Activated T-cell treated with anti-CD3 and anti-CD28 coated beads for 1 hour (primary cell): ENCODE data around the gene SRSF5.

Experiments
- DNase-seq: peaks from one replicate; pipeline ENCODE4 v3.0.0-alpha.2; 2020; ENCODE audit warnings: low read depth

The SRSF5 gene

DNA sequence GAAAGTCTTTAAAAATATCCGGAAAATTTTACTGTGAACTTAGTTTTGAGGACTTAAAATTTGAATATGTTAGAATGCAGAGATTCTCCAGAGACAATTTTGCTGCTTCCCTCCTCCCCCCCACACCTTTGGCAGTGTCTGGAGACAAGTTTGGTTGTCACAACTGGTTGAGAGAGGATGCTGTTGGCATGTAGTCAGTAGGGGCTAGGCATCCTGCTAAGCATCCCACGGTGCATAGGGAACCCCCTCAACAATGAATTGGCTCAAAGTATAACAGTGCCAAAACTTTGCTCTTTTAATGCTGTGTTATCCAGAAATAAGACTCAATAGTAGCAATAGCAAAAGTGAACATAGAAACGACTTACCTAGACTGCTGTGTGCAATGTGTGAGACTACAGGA lies 3.6 kb downstream of the SRSF5 start:
- no peak for DNase-seq

GRCh38 chr14:69771136-69771535 lies 4.2 kb downstream of the SRSF5 start:
- no peak for DNase-seq

DNA sequence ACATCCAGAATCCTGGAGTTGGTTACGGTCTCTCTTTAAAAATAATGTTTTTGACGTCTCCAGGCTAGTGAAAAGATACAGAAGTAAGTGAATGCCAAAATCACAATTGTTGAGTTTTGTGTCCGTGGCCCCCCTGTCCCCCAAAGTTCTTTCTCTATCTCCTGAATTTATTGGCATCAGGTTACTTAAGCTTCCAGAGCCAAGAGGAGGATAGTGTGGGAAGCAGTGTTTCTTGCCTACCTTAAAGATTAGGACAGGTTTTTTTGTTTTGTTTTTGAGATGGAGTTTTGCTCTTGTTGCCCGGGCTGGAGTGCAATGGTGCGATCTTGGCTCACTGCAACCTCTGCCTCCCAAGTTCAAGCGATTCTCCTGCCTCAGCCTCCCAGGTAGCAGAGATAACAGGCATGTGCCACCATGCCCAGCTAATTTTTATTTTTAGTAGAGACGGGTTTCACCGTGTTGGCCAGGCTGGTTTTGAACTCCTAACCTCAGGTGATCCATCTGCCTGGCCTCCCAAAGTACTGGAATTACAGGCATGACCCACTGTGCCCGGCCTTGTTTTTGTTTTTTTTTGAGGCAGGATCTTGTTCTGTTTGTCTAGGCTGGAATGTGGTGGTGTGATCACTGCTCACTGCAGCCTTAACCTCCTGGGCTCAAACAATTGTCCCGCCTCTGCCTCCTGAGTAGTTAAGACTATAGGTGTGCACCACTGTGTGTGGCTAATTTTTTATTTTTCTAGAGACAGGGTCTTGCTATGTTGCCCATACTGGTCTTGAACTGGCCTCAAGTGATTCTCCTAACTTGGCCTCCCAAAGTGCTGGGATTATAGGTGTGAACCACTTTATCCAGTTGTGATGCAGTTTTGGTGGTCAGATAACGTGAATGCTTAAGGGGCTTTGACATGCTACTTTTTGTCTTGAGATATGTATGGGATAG lies 5.4 kb downstream of the SRSF5 start:
- no peak for DNase-seq

GRCh38 chr14:69773571-69774276 lies 6.8 kb downstream of the SRSF5 start:
- no peak for DNase-seq

- no peak for DNase-seq
Measured at GRCh38 chr14:69775012-69775411, 8.1 kb downstream of the SRSF5 start.

DNA sequence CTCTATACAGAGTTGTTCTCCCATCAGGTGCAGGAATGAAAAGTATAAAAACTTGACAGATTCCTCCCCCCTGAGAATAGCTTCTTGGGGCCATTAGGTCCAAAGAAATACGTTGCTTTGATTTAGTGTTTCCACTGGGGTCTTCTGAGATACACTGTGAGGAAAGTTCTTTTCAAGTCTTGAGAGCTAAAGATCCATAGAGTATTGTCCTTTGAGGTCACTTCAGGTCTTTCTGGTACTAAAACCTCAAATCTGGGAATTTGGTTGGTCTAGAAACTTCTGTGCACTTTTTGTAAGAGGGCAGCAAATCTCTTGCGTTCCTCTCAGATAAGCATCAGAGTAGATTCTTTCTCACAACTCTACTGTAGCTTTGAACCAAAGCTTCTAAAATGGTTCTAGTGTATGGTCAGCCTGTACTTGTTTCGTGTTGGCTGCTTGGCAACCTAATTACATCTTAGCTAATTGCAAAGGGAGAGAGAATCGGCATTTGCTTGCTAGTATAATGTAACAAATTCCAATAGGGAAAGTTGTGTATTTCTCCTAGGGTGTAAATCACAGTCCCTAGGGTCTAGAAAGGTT lies 10.0 kb downstream of the SRSF5 start:
- DNase-seq = no peak

DNA sequence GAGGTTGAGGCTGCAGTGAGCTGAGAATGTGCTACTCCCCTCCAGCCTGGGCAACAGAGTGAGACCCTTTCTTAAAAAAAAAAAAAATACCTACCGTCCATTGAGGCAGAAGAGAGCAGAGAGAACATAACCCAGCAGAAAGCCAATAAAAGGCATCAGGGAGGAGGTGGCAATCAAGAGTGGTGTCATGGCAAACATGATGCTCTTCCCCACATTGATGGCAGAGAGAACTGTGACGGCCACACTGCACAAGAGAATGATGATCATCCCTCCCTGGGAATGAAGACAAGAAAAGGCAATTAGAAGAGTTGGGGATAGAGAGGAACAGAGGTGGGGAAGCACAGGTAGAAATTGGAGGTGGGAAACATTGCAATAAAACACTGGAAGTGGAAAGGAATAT lies 12.1 kb downstream of the SRSF5 start:
- DNase-seq = no peak

GRCh38 chr14:69780092-69780491 lies 13.2 kb downstream of the SRSF5 start:
- no peak for DNase-seq

GRCh38 chr14:69780952-69781351 lies 14.0 kb downstream of the SRSF5 start:
- no peak for DNase-seq

DNA sequence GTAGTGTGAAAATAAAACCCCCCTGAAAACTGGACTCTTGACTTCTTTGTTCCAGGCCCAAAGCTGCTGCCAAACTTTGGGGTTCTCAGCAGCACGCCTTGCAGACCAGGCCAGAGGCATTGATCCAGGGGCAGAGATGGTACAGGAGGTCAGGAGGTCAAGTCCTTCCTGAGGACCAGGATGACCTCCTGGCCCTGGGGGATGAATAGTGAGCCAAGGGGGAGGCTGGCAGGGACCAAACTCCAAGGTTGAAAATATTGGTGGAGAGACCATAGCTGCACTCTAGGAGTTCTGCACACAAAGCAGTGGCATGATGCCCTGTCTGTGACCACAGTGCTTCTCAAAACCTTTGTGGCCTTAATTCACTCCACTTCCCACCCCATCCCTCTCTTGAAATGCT lies 18.0 kb downstream of the SRSF5 start:
- no peak for DNase-seq

DNA sequence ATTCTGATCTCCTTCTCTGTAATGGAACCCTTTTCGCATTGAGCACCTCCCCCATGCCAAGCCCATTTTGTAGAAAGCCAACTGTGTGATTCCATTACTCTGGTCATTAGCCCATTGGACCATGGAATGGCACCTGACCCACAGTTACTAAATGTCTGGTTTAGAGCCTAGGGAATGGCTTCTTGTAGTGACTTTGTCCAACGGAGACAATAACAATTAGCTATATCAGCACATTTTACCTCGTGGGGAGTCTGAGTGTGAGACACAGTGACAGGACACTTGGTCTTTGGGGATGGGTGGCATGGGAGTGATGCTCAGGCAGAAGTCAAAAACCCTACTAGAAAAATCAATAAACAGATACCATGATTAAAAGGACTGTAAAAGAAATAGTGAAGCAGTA lies 19.7 kb downstream of the SRSF5 start:
- DNase-seq = no peak

DNA sequence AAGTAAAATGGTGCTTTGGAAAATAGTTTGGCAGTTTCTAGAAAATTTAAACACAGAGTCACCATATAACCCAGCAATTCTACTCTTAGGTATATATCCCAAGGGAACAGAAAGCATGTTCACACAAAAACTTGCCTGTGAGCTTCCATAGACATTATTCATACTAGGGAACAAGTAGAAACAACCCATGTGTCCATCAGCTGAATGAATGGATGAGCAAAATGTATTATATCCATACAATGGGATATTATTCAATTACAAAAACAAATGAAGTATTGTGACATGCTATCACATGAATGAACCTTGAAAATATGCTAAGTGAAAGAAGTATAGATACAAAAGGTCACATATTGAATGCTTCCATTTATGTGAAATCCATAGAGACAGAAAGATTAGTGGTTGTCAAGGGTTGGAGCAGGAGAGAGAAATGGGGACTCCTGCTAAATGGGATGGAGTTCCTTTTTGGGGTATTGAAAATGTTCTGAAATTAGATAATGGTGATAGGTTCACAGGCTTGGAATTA lies 22.2 kb downstream of the SRSF5 start:
- DNase-seq = no peak

DNA sequence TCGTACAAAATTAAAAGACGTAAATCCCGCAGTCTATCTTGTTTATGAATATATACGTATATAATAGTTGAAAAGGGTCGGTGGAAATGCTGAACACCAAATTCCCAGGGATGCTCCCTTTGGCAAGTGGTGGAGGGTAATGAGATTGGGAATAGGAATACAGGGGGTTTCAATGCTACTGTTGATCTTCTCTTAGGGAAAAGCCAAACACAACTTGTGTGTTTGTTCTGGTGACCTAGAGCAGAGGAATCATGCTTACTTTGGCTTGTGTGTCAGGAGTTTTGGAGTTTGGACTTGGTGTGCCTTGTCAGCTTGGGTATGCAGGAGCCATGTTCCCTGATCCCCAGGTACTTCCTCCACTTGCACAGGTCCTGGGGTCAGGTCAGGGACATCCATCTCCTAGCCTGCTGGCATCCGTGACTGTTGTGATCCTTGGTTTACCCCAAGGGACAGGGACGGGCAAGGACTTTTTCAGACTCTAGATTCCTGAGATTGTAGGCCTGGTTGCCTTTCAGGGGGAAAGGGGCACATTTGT lies 26.0 kb downstream of the SRSF5 start:
- DNase-seq = no peak

DNA sequence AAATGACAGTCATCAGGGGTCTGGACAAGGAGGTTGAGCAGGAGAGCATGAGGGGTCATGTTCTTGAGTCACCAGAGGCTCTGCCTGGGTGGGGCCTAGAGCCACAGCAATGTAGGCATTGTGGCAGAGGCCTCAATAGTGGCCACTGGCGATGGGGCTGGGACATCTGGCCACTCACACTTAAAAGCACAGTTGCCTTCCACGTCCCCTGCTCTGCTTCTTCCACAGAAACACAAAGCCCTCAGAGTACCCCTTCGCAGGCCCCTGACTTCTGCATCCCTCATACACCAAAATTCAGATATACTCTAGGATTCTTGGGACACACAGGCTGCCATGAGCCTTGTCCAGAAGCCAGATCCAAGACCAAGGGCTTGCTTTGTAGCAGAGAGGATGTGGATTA lies 27.8 kb downstream of the SRSF5 start:
- DNase-seq = no peak

DNA sequence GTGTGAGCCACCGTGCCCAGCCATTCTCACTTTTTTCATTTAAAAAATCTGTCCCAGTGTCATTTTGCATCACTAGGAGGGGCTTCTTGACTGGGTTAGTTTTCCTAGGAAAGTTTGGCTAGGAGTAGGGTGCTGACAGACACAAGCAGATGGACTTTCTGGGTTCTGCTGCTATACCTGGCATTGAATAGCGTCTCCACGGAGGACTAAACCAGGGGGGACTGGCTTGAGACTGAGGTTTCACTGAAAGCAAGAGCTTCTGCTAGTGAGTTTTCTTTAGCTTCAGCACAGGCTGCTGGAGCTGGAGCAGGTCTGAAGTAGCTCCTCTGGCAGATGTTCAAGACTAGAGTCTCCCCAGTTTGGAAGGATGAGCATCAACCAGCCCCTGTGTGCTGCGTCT lies 28.7 kb downstream of the SRSF5 start:
- no peak for DNase-seq

DNA sequence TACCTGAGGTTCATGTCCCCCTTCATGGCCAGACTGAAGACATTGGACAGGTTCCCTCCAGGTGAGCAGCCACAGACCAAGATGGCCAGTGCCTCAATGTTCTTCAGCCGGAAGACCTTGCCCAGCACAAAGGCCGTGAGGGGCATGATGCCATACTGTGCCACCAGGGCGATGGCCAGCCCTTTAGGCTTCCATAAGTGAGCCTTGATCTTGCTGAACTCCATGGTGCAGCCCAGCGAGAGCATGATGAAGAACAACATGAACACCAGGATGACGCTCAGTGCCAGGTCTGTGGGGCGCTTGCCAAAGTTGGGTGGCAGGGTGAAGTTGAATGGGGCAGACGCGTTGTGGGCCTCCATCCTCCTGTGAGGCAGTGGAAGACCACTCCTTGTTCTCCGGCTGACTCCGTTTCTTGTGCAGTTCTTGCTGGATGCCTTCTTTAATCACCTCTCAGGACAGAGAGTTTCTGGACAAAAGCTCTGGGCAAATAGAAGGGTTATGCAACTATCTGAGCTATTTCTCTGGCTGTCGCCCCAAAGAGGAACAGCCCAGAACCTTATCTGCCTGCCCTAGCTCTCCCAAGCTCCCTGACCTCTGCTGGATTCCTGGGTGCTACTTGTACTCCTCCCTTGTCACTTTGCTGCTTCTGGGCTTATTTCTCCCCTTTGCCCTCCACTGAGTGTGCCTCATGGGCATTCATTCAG lies 30.0 kb downstream of the SRSF5 start, which contains the start of gene SLC10A1:
TSS of gene SLC10A1 (minus strand) at position 445 of the 704 bp plus-strand sequence. CDS start at position 359, 86 bp downstream.
- DNase-seq = no peak

GRCh38 chr14:69797573-69798338 lies 30.8 kb downstream of the SRSF5 start:
- DNase-seq = no peak

GRCh38 chr14:69798339-69798735 lies 31.4 kb downstream of the SRSF5 start:
- no peak for DNase-seq

DNA sequence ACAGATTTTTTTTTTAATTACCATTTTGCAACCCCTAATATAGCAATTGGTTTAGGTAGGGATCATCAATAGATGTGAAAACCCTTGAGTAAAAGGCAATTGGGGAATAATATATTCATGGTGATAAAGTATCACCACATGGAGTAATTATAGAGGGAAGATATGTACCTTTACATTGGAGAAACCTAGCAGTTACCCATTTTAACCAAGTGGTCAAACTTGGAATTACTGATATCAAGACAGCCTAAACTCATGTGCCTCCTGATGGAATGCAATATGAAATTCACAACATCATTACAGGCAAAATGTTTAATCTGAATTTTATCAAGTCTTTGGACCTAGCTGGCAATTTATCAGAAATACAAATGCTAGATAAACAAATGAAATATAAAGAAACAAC lies 36.8 kb downstream of the SRSF5 start:
- no peak for DNase-seq

GRCh38 chr14:69804902-69805301 lies 38.0 kb downstream of the SRSF5 start:
- DNase-seq = no peak

DNA sequence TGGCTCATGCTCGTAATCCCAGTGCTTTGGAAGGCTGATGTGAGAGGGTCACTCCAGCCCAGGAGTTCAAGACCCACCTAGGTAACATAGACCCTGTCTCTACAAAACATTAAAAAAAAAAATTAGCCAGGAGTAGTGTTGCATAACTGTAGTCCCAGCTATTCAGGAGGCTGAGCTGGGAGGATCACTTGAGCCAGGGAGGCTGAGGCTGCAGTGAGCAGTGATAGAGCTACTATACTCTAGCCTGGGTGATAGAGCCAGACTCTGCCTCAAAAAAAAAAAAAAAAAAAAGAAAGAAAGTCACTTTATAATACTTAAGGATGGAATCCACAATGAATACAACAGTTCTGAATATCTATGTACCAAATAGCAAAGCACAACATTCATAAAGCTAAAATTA lies 40.2 kb downstream of the SRSF5 start:
- no peak for DNase-seq
